Astrocyte (in vitro differentiated cells and primary cell): Measurements from ENCODE around the gene LRRK1. TPM values are rescaled to one million over a fixed set of nuclear protein-coding genes. Genes with fewer than 3 reads are reported as not detected.

ENCODE experiments used
- DNase-seq: peaks from one replicate; pipeline ENCODE4 v3.0.0-alpha.2; 2010; ENCODE audit warnings: low read depth
- FAIRE-seq: peaks from 2 replicates; lab custom pipeline; 2011; peaks lifted over from hg19 to GRCh38; lab: Jason Lieb, UNC
- H2AFZ ChIP-seq: 2 replicates; pipeline ENCODE4 v1.6.0; 2012; ENCODE audit warnings: low read depth, low read length, inconsistent platforms
- H3K27ac ChIP-seq: 2 replicates; pipeline ENCODE4 v1.5.1; 2011; ENCODE audit warnings: low read depth, low read length, inconsistent platforms
- H3K27me3 ChIP-seq: 2 replicates; pipeline ENCODE4 v1.6.0; 2011; ENCODE audit warnings: low read length, inconsistent platforms; ENCODE audit not compliant: insufficient read depth
- H3K36me3 ChIP-seq: 2 replicates; pipeline ENCODE4 v1.5.1; 2011; ENCODE audit warnings: low read length, inconsistent platforms; ENCODE audit not compliant: insufficient read depth
- H3K4me1 ChIP-seq: 2 replicates; pipeline ENCODE4 v1.5.1; 2011; ENCODE audit warnings: low read length, inconsistent platforms; ENCODE audit not compliant: insufficient read depth
- H3K4me2 ChIP-seq: 2 replicates; pipeline ENCODE4 v1.6.0; 2012; ENCODE audit warnings: low read length, inconsistent platforms
- H3K4me3 ChIP-seq: 2 replicates; pipeline ENCODE4 v1.5.1; 2011; ENCODE audit warnings: low read depth, mild to moderate bottlenecking, low read length, inconsistent platforms; ENCODE audit not compliant: insufficient read depth
- H3K79me2 ChIP-seq: 2 replicates; pipeline ENCODE4 v1.6.0; 2012; ENCODE audit warnings: mild to moderate bottlenecking, low read length, inconsistent platforms; ENCODE audit not compliant: insufficient read depth
- H3K9ac ChIP-seq: 2 replicates; pipeline ENCODE4 v1.6.0; 2012; ENCODE audit warnings: mild to moderate bottlenecking, low read length, inconsistent platforms
- H3K9me3 ChIP-seq: 2 replicates; pipeline ENCODE4 v1.5.1; 2012; ENCODE audit warnings: low read depth, mild to moderate bottlenecking, low read length, inconsistent platforms; ENCODE audit not compliant: insufficient read depth
- H4K20me1 ChIP-seq: 2 replicates; pipeline ENCODE4 v1.6.0; 2012; ENCODE audit warnings: low read length, inconsistent platforms; ENCODE audit not compliant: insufficient read depth
- H3K27ac Mint-ChIP-seq: one replicate; pipeline ENCODE4 v1.8.0; 2021; ENCODE audit warnings: mild to moderate bottlenecking, mixed read lengths; ENCODE audit not compliant: unreplicated experiment
- H3K27me3 Mint-ChIP-seq: one replicate; pipeline ENCODE4 v1.8.0; 2021; ENCODE audit warnings: low read depth, mixed read lengths; ENCODE audit not compliant: unreplicated experiment
- H3K36me3 Mint-ChIP-seq: one replicate; pipeline ENCODE4 v1.8.0; 2021; ENCODE audit warnings: low read depth, mixed read lengths; ENCODE audit not compliant: unreplicated experiment
- H3K4me1 Mint-ChIP-seq: one replicate; pipeline ENCODE4 v1.8.0; 2021; ENCODE audit warnings: low read depth, mixed read lengths; ENCODE audit not compliant: unreplicated experiment
- H3K4me3 Mint-ChIP-seq: one replicate; pipeline ENCODE4 v1.8.0; 2021; ENCODE audit warnings: mild to moderate bottlenecking, moderate library complexity, mixed read lengths; ENCODE audit not compliant: unreplicated experiment
- H3K9me3 Mint-ChIP-seq: one replicate; pipeline ENCODE4 v1.8.0; 2021; ENCODE audit warnings: mild to moderate bottlenecking, mixed read lengths; ENCODE audit not compliant: unreplicated experiment
- EZH2 ChIP-seq: IDR thresholded peaks from 2 replicates; pipeline ENCODE4 v1.6.1; 2012; ENCODE audit warnings: mild to moderate bottlenecking, low read length, inconsistent platforms; ENCODE audit not compliant: insufficient read depth
- total RNA-seq: library from RNA; stranded (reverse); gene quantifications from 2 replicates; pipeline ENCODE4 v1.2.1, GENCODE V29; 2021
- TF ChIP-seq, protein P1 (sequence below): IDR thresholded peaks from 2 replicates; pipeline ENCODE4 v1.5.1; 2011; ENCODE audit warnings: low read depth, mild to moderate bottlenecking, inconsistent platforms, low read length, moderate library complexity; ENCODE audit not compliant: insufficient read depth

The LRRK1 gene
- total RNA-seq, 1 donor from 2014 or later: 0.41 TPM

DNA sequence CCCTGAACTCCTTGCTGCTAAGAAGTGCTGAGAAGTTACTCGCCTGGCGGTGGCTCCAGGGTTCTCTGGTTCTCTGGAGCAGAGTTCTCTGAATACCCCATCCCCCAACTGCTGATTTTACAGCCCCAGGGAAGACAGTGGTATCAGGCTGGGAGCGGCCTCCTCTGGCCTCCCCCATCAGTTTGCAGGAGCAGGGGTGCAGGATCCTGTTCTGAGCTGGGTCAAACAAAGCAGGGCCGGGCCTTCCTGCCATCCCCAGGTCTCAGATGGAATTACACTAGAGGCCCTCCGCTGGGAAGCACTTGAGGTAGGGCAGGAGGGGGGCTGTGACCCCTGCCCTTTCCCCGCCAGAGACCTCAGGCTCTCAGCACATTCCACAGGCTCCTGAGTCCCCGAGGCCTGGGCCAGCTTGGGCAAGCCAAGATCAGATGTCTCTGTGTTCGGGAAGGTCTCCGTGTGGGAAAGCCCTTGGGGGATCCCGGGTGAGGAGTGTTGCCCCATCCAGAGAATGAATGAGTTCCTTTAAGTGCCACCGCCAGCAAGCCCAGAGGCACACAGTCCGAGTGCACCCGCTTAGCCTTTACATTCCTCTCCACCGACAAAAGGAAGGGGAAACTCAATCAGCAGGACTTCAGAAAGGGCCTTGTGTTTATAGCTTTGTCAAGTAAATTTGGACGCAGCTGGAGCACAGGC is 149.9 kb downstream of the LRRK1 start:
- Histone ChIP-seq H3K4me1 (peaks cover 35% of the 10 kb centered on the region), H2AFZ (peak overlapping the region; percentile 30), H3K27me3 (no peaks in the 10 kb centered on the region), H3K36me3 (no peaks in the 10 kb centered on the region), H3K9ac (no peak overlapping the region), H3K4me3 (no peak overlapping the region), H3K9me3 (no peaks in the 10 kb centered on the region), H4K20me1 (no peaks in the 10 kb centered on the region), H3K27ac (no peak overlapping the region), H3K79me2 (no peaks in the 10 kb centered on the region), H3K4me2 (no peak overlapping the region)
- peaks cover 1% of the 10 kb centered on the region for H3K36me3 Mint-ChIP-seq
- H3K27ac Mint-ChIP-seq: peak overlapping the region; percentile 99
- H3K4me1 Mint-ChIP-seq: peaks cover 31% of the 10 kb centered on the region
- TF ChIP-seq, protein P1, sequence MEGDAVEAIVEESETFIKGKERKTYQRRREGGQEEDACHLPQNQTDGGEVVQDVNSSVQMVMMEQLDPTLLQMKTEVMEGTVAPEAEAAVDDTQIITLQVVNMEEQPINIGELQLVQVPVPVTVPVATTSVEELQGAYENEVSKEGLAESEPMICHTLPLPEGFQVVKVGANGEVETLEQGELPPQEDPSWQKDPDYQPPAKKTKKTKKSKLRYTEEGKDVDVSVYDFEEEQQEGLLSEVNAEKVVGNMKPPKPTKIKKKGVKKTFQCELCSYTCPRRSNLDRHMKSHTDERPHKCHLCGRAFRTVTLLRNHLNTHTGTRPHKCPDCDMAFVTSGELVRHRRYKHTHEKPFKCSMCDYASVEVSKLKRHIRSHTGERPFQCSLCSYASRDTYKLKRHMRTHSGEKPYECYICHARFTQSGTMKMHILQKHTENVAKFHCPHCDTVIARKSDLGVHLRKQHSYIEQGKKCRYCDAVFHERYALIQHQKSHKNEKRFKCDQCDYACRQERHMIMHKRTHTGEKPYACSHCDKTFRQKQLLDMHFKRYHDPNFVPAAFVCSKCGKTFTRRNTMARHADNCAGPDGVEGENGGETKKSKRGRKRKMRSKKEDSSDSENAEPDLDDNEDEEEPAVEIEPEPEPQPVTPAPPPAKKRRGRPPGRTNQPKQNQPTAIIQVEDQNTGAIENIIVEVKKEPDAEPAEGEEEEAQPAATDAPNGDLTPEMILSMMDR: no peak
- TF ChIP-seq EZH2: no peak
- FAIRE-seq: no peak
- H3K9me3 Mint-ChIP-seq: no peaks in the 10 kb centered on the region
- H3K4me3 Mint-ChIP-seq: no peak overlapping the region
- peaks cover 5% of the 10 kb centered on the region for H3K27me3 Mint-ChIP-seq
- DNase-seq: peak; percentile 18

DNA sequence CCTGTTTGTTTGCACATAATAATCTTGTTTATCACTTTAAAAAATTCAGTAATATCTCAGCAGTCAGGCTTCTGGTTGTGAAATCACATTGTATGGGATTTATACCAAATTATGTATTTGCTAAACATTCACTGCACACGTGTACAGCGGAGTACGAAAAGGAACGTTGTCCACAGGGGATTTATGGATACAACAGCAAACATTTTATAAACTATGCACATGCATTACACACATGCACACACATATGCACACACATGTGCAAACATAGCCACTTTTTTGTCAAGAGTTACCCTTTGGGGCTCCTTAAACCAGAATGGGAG is 150.5 kb downstream of the LRRK1 start:
- no peak overlapping the region for H3K4me3 Mint-ChIP-seq
- Histone ChIP-seq H3K36me3 (no peaks in the 10 kb centered on the region), H3K27ac (no peak overlapping the region), H2AFZ (peak overlapping the region; percentile 30), H4K20me1 (no peaks in the 10 kb centered on the region), H3K79me2 (no peaks in the 10 kb centered on the region), H3K9me3 (no peaks in the 10 kb centered on the region), H3K4me1 (peaks cover 30% of the 10 kb centered on the region), H3K4me3 (no peak overlapping the region), H3K27me3 (no peaks in the 10 kb centered on the region), H3K4me2 (no peak overlapping the region), H3K9ac (no peak overlapping the region)
- no peaks in the 10 kb centered on the region for H3K9me3 Mint-ChIP-seq
- FAIRE-seq (no peak), DNase-seq (no peak)
- H3K4me1 Mint-ChIP-seq: peaks cover 26% of the 10 kb centered on the region
- H3K27me3 Mint-ChIP-seq: peaks cover 7% of the 10 kb centered on the region
- peaks cover 1% of the 10 kb centered on the region for H3K36me3 Mint-ChIP-seq
- TF ChIP-seq, protein P1: no peak
- no peak for TF ChIP-seq EZH2
- H3K27ac Mint-ChIP-seq: peak overlapping the region; percentile 99

DNA sequence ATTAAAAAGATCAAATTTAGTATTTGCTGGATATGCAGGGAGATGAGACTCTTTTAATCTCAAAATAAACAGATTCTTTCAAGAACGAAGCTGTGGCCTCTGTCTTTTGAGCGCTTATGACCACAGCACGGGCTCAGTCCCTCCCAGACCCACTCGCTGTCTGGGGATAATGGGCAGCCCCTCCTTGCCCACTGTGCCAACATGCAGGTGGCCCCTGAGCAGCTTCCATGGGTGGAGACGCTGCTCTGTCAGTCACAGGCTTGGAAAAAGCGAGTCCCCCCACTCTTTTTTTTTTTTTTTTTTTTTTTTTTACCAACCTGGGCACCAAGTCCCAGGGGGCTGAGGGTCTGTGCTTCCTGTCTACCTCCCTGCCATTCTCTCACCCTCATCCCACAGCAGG is 150.9 kb downstream of the LRRK1 start:
- no peaks in the 10 kb centered on the region for H4K20me1 ChIP-seq
- Mint-ChIP-seq H3K4me1 (peaks cover 25% of the 10 kb centered on the region), H3K4me3 (no peak overlapping the region), H3K27me3 (peaks cover 7% of the 10 kb centered on the region), H3K27ac (peak overlapping the region; percentile 99), H3K36me3 (peaks cover 1% of the 10 kb centered on the region), H3K9me3 (no peaks in the 10 kb centered on the region)
- H3K36me3 ChIP-seq: no peaks in the 10 kb centered on the region
- H3K27ac ChIP-seq: peak overlapping the region; percentile 81
- TF ChIP-seq, protein P1: no peak
- peak overlapping the region; percentile 74 for H3K4me2 ChIP-seq
- H3K9me3 ChIP-seq: no peaks in the 10 kb centered on the region
- H3K4me3 ChIP-seq: no peak overlapping the region
- peak overlapping the region; percentile 42 for H2AFZ ChIP-seq
- no peak for FAIRE-seq
- peak overlapping the region; percentile 35 for H3K9ac ChIP-seq
- peaks cover 29% of the 10 kb centered on the region for H3K4me1 ChIP-seq
- H3K27me3 ChIP-seq: no peaks in the 10 kb centered on the region
- DNase-seq: no peak
- no peaks in the 10 kb centered on the region for H3K79me2 ChIP-seq
